ENCODE measurements around the gene RPRM. TPM values are rescaled to one million over a fixed set of nuclear protein-coding genes. Genes with fewer than 3 reads are reported as not detected.

RPRM gene
- total and polyA plus RNA-seq, 2 of the 13 experiments (the other 11 are each of a cell fraction or from before 2014, with no cell fraction given), result not detected

DNA sequence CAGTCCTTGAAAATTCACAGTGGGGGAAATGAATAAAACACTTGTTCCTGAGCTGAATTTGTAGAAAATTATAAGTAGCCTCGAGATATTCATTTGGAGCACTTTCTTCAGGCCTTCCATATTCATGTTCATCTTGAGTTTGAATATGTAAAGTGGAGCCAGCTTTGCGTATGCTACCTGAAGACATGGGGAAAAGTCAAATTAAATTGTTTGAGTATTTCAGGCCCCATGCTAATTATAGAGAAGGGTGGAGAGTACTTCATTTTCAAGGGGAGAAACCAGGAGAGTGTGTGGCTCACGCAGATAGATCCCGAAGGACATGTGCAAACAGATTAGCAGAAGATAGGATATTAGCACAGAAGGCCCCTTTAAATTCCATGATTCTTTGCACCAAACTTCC lies 7.7 kb downstream of the RPRM start:
- no peaks in the 10 kb centered on the region for H3K79me2 ChIP-seq (ENCODE audit: insufficient read depth, low read length)
- no peak for FAIRE-seq
- intact Hi-C loops (cut with micrococcal nuclease; ENCODE audit: unreplicated experiment) (no loop called here), in situ Hi-C loops (cut with HindIII; ENCODE audit: extremely low pct_ligation_motif_present, low pct_unique_long_range_greater_than_20kb) (no loop called here)
- H3K9ac ChIP-seq (ENCODE audit: insufficient read depth, low read depth, low read length), result no peak overlapping the region
- H3K4me1 ChIP-seq (ENCODE audit: insufficient read depth, low read length), result no peaks in the 10 kb centered on the region
- no peak for DNase-seq (ENCODE audit: low spot score)
- H4K20me1 ChIP-seq (ENCODE audit: insufficient read depth, low read length), result no peaks in the 10 kb centered on the region
- ChIA-PET CTCF (ENCODE audit: low intra/inter-chr PET ratio, low total read pairs) (no interaction called here), POLR2A (no interaction called here)
- H2AFZ ChIP-seq (ENCODE audit: low read length), result no peak overlapping the region
- WGBS (ENCODE audit: low lambda C conversion rate), result 19% methylated on average over 4 of the region's 4 CpGs
- no TSS peak for BruUV-seq (replicated peaks)
- no peak overlapping the region for H3K4me3 ChIP-seq (replicated peaks in 1 of 3; ENCODE audit: insufficient read depth in 1 of 3, low read depth in 2 of 3, low read length in 3 of 3)
- H3K9me3 ChIP-seq (ENCODE audit: low read length), result no peaks in the 10 kb centered on the region
- no peaks in the 10 kb centered on the region for H3K36me3 ChIP-seq (replicated peaks in 1 of 2; ENCODE audit: control insufficient read depth in 1 of 2, insufficient read depth in 2 of 2, low read length in 2 of 2)
- H3K27ac ChIP-seq (ENCODE audit: extremely low read length, insufficient read depth, low read length), result no peak overlapping the region
- TF ChIP-seq ZNF543 (CRISPR knock-in tag; IDR thresholded peaks at IDR 0.05), result no peak
- no peak for TF ChIP-seq FOXC1 (CRISPR knock-in tag; IDR thresholded peaks at IDR 0.05; ENCODE audit: borderline replicate concordance)
- TF ChIP-seq ZNF850 (CRISPR knock-in tag; conservative IDR thresholded peaks at IDR 0.05), result no peak
- no peak for TF ChIP-seq RFXANK (CRISPR knock-in tag; IDR thresholded peaks at IDR 0.05)
- no peak for TF ChIP-seq IRF2 (CRISPR knock-in tag; IDR thresholded peaks at IDR 0.05)
- TF ChIP-seq ZNF225 (CRISPR knock-in tag; IDR thresholded peaks at IDR 0.05), result no peak
- TF ChIP-seq RFXAP (CRISPR knock-in tag; IDR thresholded peaks at IDR 0.05; ENCODE audit: borderline replicate concordance), result no peak
- no peak for TF ChIP-seq SAP130 (CRISPR knock-in tag; IDR thresholded peaks at IDR 0.05; ENCODE audit: low read depth)
- no peak for TF ChIP-seq ZNF703 (CRISPR knock-in tag; IDR thresholded peaks at IDR 0.05; ENCODE audit: borderline replicate concordance)
- H3K27me3 ChIP-seq (ENCODE audit: control insufficient read depth in 1 of 2, insufficient read depth in 2 of 2, low read length in 2 of 2), result peaks cover 0 to 8% of the 10 kb centered on the region in 2 experiments; a peak in 1 of 5 replicates
- H3K4me2 ChIP-seq (ENCODE audit: low read depth, low read length), result no peak overlapping the region
- no peak for ATAC-seq

DNA sequence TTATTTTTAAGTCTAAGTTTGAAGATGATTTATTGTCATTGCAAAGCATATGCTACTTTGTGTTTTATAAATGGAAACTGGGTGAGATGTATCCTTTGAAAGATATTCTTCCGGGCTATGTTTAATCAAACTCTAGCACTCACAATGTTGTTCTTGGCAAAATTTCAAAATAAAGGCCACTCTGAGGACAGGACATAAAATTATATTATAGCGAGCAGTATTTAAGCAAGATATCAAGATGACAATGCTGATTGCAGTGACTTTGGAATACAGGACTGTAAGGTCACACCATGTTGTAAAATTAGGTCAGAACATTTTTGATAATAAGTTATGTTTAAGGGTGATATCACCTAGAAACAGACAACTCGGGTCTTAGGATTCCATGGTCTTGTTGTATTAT lies 14.2 kb downstream of the RPRM start:
- no peak for TF ChIP-seq ZNF382 (CRISPR knock-in tag; IDR thresholded peaks at IDR 0.05; ENCODE audit: borderline replicate concordance)
- no peak for TF ChIP-seq YY1 (IDR thresholded peaks at IDR 0.05; ENCODE audit: insufficient read depth, insufficient replicate concordance, low read depth, low read length)
- TF ChIP-seq WIZ (CRISPR knock-in tag; IDR thresholded peaks at IDR 0.05), result no peak
- TF ChIP-seq ZKSCAN1 (IDR thresholded peaks at IDR 0.05; ENCODE audit: low read length), result no peak
- TF ChIP-seq, protein P1, sequence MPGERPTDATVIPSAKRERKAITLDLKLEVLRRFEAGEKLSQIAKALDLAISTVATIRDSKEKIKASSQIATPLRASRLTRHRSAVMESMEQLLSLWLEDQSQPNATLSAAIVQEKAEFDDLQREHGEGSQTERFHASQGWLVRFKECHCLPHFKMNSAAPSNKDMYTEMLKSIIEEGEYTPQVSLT (CRISPR knock-in tag; IDR thresholded peaks at IDR 0.05; ENCODE audit: borderline replicate concordance, low read depth), result no peak
- TF ChIP-seq ZNF441 (CRISPR knock-in tag; IDR thresholded peaks at IDR 0.05; ENCODE audit: borderline replicate concordance), result no peak
- TF ChIP-seq ZNF660 (CRISPR knock-in tag; IDR thresholded peaks at IDR 0.05; ENCODE audit: borderline replicate concordance, low read depth), result no peak
- no peak for TF ChIP-seq SMARCC2 (IDR thresholded peaks at IDR 0.05)
- TF ChIP-seq, protein P2, sequence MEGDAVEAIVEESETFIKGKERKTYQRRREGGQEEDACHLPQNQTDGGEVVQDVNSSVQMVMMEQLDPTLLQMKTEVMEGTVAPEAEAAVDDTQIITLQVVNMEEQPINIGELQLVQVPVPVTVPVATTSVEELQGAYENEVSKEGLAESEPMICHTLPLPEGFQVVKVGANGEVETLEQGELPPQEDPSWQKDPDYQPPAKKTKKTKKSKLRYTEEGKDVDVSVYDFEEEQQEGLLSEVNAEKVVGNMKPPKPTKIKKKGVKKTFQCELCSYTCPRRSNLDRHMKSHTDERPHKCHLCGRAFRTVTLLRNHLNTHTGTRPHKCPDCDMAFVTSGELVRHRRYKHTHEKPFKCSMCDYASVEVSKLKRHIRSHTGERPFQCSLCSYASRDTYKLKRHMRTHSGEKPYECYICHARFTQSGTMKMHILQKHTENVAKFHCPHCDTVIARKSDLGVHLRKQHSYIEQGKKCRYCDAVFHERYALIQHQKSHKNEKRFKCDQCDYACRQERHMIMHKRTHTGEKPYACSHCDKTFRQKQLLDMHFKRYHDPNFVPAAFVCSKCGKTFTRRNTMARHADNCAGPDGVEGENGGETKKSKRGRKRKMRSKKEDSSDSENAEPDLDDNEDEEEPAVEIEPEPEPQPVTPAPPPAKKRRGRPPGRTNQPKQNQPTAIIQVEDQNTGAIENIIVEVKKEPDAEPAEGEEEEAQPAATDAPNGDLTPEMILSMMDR (CRISPR knock-in tag; IDR thresholded peaks at IDR 0.05), result no peak
- no peak for TF ChIP-seq MEF2D (CRISPR knock-in tag; IDR thresholded peaks at IDR 0.05)
- Histone ChIP-seq H4K20me1 (ENCODE audit: insufficient read depth, low read length) (no peaks in the 10 kb centered on the region), H3K4me3 (replicated peaks in 1 of 3; ENCODE audit: insufficient read depth in 1 of 3, low read depth in 2 of 3, low read length in 3 of 3) (no peak overlapping the region), H3K36me3 (replicated peaks in 1 of 2; ENCODE audit: control insufficient read depth in 1 of 2, insufficient read depth in 2 of 2, low read length in 2 of 2) (no peaks in the 10 kb centered on the region), H3K27ac (ENCODE audit: extremely low read length, insufficient read depth, low read length) (no peak overlapping the region), H3K9ac (ENCODE audit: insufficient read depth, low read depth, low read length) (no peak overlapping the region), H3K27me3 (ENCODE audit: control insufficient read depth in 1 of 2, insufficient read depth in 2 of 2, low read length in 2 of 2) (no peaks in the 10 kb centered on the region), H2AFZ (ENCODE audit: low read length) (no peak overlapping the region), H3K4me1 (ENCODE audit: insufficient read depth, low read length) (no peaks in the 10 kb centered on the region), H3K9me3 (ENCODE audit: low read length) (no peaks in the 10 kb centered on the region), H3K4me2 (ENCODE audit: low read depth, low read length) (no peak overlapping the region), H3K79me2 (ENCODE audit: insufficient read depth, low read length) (no peaks in the 10 kb centered on the region)
- CTCF ChIA-PET (ENCODE audit: low intra/inter-chr PET ratio, low total read pairs), result no interaction called here
- in situ Hi-C loops (cut with HindIII; ENCODE audit: extremely low pct_ligation_motif_present, low pct_unique_long_range_greater_than_20kb), result no loop called here
- no peak for FAIRE-seq
- no peak for ATAC-seq
- 2% methylated on average over 3 of the region's 3 CpGs for WGBS (ENCODE audit: low lambda C conversion rate)
- no TSS peak for BruUV-seq (replicated peaks)
- intact Hi-C loops (cut with micrococcal nuclease; ENCODE audit: unreplicated experiment), result no loop called here
- POLR2A ChIA-PET, result no interaction called here
- no peak for DNase-seq (ENCODE audit: low spot score)

Measured in HepG2 (cell line).